ENCODE measurements around the gene C1orf21.
A peak's percentile ranks its signal among the peaks of the same experiment; 100 is the strongest.
"Not testable (repeated sequence)": the region's sequence is repeated elsewhere in the genome, so short reads cannot be mapped to it uniquely, and the experiment has no call there.

The C1orf21 gene

DNA sequence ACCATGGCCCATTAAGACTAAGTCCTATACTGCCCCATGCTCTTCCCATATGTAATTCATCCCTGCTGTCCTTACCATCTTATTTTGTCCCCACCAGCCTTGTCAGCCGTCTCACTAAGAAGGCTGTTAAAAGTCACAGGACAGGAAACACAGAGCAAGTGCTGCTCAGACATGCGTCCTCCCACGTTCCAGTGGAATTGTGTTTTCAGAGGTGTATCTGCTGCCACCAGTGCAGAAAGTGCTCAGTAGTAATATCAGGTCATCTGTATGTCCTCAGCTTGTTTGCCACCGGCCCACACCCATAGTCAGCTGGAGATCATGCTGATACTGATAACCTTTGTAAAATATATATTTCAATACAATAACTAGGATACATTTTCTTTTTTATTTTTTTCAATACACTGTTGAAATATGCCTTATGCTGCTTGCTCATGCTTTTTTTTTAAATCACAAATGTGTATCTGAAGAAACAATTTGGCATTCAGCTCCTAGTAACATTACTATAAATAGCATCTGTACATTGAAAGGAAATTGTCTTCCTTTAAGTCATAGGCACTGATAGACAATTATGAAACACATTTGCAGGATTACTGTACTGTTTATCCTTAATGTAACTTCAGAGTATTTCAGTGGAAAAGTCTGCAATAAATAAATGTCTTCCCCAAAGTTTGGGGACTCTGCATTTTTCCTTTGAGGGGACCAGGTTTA is 211.0 kb downstream of the C1orf21 start:
- no peak for DNase-seq

DNA sequence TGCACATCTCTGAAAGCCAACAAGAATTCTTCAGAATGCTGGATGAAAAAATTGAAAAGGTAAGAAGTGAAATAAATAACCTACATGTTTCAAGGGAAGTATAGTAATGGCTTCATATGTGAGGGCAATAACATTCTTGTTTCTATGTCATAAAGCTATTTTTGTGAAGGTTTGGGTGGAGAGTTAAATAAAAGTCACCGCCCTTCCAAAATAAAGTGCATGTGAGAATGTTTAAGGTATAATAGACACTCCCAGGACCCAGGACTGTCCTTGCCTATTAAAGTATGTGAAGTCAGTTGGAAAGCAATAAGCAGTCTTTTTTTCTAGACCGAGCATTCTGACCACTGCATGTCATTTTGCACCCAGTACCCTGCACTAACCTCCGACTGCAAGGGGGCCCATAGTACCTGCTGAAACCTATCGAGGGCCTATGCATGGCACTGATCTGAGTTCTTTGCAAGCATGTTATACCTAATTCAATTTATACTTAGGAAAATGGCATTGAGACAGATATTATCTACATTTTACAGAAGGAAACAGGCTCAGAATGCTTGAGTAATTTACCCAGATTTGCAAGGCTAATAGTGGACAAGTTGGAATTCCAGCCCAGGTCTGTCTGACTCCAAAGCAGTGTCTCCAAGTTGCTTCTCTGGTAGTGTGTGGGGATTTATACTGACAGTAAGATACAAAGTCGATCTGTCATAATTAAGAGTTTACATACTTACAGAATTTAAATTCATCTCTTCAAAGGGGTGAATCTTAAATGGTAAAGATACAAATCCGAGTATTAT is 211.8 kb downstream of the C1orf21 start:
- DNase-seq: no peak

DNA sequence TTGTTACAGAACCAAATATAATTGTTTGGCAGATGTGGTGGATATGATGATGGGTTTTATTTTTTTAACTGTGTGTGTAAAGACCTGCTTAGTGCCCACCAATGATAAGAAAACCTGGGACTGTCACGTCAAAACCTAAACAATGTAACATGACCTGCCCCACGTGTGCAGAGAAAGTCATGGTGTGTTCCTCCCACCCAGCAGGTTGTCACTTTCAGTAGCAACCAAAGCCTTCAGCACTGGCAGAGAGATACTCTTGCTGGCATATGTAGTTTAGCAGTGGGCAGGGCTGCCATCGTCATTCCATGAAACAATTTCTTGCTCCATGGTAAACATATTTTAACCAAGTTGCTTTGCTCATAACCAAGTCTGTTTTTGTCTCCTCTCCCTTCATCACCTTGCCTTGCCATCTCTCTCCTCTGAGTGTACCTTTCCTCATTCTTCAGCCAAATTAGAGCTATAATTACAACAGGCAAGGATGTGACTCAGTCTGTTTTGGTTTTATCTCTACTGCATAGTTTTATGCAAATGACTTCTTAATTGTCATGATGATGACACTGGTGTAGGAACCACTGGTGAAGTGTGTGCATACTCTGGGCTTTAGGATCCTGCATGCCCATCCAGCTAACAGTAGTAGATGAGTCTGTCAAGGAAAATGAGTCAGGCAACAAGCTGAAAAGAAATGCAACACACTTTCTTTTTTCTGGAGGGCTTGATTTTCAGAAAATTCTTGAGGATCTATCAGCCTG is 217.5 kb downstream of the C1orf21 start:
- peak in 1 of 51 donors; percentile 43 for DNase-seq

DNA sequence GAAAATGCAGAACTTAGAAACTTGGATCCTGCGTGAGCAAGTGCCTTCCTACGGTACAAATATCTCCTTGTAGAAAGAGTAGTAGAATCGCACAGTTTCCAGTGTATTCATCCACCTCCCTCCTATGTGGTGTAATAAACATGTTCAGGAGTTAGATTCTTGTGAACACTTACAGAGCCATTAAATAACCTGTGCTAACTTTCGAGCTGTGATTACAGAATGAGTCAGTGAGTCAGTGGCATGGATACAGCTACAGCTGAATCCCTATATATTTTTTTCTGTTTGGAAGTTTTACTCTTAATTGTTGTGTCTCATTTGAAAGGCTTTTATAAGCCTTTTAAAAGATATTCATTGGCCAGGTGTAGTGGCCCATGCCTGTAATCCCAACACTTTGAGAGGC is 219.1 kb downstream of the C1orf21 start:
- DNase-seq: no peak

DNA sequence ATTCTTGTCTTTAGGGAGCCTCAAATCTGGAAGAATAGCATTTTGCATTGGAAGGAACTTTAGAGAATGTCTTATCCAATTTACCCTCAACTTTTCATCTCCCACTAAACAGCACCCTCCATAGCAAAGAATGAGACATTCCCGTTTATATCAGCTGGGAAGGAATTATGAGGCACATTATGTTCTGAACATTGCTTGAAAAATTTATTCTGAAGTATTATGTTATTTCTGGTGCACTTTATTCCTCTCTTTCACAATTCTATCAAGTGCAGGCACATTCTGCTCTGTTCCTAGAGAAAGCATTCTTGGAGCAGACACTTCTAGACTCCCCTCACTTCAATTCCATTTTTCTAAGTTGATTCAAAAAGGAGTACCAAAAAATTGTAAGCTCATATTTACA is 220.0 kb downstream of the C1orf21 start:
- peak in 1 of 51 donors; percentile 26 for DNase-seq

DNA sequence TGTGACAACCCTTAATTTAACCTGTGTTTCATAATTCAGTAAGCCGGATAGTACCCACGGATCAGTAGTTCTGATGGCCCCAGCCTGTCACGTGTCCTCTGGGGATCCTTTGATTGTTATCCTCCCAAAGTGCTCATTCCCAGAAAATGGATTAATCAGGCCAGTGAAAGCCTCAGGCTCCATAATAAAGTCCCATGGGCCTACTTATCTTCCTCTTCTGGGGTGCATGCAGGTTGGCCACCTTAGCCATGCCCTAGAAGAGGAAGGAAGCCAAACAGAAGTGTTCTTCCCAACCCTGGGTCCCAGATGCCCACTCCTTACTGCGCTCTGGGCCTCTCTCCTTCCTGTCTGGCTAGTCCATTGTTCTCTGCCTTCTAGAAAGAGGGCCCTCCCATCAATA is 221.8 kb downstream of the C1orf21 start:
- no peak for DNase-seq

DNA sequence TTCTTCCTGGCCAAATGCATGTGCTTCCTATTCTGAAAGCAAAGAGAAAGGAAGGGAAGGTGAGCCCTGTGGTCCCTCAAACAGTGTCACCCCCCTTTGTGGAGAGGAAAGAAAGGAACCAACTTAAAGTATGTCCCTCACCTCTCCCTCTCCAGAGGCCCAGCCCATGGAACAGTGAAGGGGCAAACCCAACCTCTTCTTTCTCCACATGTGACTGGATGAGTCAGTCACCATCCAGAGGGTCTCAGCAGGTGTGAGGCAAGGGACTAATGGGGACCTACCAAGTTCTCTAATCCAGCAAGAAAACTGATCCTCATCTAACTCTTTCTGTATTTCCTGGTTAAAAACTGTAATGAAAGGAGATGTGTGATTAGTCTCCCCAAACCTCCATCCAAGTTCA is 222.2 kb downstream of the C1orf21 start:
- no peak for DNase-seq

DNA sequence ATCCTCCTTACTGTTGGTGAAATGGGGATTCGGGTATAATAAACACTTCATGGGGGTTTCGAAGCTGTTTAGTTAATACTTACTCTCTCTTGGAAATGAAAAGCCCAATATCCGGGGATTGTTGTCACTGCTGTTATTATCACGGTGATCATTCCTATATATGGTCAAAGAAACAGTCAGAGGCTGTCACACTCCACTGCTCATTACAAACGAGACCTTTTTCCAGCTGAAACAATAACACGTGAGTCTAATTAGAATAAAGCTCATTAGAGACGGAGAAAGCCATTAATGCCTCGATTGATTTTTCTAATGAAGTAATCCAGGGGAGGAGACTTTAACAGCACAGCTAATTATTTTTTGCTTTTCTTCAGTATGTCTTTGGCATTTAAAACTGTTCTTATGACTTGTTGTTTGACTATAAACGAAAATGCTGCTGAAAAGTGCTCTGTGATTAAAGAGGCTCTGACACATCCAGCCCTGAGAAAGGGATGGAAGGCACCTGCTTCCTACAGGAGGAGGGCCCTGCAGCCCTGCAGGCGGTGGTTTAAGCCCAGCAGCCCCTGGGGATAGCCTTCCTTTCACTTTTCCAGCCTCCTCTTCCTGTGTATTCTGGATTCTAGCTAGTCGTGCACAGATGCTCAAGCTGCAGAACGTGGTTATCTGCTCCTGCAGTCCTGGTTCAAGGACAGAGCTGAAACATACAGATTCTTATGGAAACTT is 224.2 kb downstream of the C1orf21 start:
- DNase-seq: peak in 1 of 51 donors; percentile 54

DNA sequence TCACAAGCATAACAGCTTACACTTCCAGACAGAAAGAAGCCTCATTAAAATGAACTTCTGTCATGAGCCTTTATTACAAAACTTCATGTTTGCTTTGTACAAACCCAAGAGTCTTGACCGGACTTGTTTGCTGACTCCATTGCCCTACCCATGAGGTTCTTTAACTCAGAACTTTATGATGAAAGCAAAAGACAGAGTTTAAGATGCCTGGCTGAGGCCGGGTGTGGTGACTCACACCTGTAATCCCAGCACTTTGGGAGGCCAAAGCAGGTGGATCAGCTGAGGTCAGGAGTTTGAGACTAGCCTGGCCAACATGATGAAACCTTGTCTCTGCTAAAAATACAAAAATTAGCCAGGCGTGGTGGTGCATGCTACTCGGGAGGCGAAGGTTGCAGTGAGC is 225.4 kb downstream of the C1orf21 start:
- not testable (repeated sequence) for DNase-seq

DNA sequence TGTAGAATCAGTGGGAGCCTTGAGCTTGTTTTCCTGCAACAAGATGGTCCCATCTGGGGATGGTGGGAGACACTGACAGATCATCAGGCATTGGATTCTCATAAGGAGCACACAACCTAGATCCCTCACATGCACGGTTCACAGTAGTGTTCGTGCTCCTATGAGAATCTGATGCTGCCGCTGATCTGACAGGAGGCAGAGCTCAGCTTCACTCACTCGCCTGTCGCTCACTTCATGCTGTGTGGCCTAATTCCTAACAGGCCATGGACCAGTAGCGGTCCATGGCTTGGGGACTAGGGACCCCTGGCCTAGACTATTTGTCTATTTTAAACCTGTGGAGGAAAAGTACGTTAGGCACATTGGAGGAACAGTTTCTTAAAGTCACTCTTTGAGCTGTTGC is 227.8 kb downstream of the C1orf21 start:
- no peak for DNase-seq

DNA sequence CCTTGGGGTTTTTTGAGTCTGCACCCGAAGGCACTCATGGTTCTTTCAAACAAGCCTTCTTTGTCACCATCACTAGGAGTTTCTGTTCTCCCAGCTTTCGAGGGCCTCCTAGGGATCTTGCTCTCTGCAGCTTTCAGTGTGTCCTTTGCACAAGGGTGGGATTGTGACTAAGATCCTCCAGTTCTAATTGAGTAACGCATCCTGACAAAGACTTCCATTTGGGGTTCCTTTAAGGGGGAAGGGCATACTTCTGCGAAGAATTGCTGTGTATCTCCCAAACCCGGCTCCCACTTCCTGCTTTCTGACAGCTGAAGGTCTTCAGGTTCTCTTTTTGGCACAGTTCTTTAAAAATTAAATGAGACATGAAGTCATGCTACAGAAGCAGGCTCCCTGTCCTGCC is 228.5 kb downstream of the C1orf21 start:
- no peak for DNase-seq

DNA sequence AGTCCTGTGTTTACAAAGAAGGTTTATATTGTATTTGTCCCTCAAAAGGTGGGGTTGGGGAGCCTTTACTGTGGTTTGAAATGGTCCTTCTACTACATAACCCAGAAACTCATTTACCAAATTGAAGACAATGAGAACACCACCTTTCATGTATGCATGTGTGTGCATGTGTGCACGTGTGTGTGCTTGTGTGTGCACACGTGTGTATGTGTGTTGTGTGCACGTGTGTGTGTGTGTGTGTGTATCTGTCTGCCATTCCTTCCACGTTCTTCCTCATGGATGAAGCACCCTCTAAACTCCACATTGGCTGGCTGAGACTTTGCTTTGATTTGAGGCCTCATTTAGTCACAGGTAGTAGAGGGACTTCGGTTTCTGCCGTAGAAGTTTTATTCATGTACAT is 229.7 kb downstream of the C1orf21 start:
- no peak for DNase-seq

DNA sequence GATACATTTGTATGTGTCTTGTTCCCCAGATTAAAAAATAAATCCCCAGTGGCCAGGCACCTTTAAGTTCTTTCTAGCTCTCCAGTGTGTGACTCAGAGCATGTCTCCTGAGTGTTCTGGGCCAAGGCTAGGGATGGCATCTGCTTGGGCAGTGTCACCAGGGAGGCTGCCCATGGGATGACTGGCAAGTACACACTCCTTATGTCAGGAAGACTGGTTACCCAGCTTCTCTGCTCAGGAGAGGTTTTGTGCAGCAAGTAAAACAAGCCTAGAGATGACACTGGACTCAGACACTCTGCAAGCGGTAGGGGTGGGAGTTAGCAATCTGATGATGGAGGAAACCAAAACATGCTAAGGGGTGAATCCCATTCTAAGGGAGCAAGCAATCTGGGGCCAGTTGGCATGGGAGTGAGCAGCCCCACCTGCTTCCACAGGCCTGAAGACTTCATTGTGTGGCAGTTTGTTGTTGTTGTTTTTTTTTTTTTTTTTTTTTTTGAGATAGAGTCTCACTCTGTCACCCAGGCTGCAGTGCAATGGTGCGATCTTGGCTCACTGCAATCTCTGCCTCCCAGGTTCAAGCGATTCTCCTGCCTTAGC is 230.7 kb downstream of the C1orf21 start:
- no peak for DNase-seq

DNA sequence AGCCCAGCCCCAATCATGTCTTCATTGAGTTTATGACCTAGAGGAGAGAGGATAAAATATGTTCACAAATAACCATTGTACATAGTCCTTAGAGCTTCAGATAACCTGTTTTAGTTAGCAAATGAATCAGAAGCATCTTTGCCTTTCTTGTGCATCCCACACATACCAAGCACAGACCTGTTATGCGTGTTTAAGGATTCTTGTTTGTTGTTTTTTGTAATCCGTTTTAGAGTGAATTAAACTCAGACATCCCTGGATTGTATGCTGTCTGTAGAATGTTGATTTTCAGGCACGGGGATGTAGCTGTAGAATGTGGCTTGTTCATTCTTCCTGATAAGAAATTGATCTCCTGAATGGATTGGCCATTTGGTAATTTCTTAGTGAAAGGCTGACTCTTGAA is 232.0 kb downstream of the C1orf21 start:
- no peak for DNase-seq

DNA sequence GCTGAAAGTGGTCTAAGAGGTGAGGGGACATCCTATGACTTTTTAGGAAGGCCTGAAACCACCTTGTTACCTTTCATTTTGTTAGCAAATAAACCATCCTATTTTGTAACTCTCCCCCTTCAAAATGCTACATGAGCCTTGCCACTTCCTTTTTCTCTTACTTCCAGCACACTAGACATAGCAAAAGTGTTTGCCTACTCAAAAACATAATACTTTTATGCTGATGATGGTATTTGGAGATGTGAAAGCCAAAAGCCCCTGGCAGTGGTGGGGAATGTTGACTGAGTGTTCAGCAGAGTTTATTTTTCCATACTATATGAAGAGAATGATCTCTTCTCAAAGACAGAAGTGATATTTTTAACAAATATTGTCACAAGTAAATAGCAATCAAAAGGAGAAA is 233.6 kb downstream of the C1orf21 start:
- no peak for DNase-seq

DNA sequence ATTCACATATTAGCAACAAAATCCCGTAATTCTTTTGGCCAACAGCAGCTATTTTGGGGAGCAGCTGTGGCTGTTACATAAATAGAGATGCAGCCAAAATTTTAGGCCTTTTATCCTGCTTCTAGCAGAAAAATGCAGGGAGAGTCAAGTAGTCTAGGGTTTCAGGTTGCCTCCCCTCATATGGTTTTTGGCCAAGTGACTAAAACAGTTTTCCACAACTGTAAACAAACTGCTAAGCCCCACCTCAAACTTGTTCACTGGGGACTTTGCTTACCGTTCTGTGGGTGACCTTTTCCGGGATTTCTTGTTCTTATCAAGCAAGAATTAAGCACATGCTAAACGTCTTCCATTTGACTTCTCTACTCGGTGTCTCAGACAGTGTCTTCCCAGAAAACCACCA is 234.4 kb downstream of the C1orf21 start:
- DNase-seq: no peak

DNA sequence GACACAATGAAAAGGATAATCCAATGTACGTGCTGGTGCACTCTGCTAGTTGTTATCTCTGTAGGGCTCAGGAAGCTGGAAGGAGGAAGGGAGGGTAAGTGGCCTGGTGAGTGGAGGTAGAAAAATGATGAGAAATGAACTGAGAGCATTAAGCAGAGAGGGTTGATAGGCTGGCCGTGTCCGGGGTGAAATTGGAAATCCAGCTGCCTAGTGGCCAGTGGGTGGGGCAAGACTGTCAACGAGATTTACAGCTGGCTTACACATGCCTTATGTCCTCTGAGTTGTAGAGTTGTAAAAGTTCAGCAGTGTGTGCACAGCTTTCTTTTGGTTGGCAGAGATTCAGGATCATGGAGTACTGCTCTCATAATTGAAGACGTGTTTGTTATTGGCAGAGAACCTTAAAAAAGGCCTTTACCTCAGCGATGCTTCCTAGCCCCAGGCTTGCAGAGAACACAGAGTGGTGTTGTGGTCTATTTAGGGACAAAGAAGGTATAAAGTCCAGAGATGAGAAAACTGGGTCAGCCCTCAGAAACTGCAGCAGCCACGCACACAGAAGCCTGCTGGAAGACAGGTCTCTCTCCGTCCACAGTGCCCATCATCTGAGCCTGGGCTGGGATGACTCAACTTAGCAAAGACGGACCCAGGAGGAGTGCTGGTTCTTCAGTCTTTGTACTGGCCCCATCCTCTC is 235.5 kb downstream of the C1orf21 start:
- no peak for DNase-seq

DNA sequence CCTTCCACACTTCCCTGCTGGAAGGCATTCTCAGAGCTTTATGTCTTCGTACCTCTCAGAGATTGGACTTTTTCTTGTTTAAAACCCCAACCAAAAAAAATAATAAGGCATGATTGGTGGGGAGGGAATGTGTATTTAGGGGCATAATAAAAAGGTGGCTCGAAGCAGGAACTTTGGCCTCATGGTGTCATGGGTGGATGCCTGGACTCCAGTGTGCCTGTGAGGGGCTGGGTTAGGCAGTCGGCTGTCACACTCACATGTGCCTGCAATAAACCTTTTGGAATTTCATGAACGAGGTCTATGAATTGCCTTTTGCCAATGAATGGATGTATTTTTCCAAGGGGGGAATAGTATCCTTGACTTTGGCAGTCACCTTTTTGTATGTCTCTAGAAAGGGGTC is 236.6 kb downstream of the C1orf21 start:
- DNase-seq: no peak

DNA sequence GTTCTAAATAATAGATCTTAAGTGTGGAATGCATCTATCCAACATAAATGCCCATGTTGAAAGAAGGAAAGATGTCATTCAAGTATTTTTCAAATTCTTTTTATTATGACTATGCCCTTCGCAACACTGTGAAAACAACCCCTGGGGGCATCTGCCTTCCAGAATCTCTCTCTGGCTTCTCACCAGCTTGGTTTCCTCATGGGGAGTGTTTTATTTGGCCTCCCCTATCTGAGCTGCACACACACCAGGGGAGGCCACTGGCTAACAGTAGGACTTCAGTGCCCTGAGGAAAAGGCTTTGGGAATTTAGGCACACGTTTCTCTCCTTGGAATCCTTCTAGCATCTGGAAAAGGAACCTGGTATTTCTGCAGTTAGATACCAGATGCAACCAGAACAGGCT is 237.2 kb downstream of the C1orf21 start:
- DNase-seq: no peak

DNA sequence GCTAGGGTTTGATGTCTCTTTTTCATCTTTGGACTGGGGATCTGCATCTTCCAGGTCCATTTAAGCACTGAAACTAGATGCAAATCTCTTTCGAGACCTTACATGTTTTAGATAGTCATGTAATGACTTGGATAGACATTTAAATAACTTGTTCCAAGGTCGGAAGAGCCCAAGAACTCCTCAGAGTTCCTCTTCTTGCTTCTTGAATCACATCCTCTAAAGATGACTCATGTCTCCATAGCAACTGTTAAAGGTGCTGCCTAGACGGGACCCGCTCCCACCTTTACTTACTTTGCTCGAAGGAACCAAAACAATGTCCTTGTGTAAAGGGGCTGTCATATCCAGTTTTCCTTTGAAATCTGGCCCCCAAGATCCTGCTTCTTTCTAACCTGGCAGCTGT is 237.8 kb downstream of the C1orf21 start:
- no peak for DNase-seq

DNA sequence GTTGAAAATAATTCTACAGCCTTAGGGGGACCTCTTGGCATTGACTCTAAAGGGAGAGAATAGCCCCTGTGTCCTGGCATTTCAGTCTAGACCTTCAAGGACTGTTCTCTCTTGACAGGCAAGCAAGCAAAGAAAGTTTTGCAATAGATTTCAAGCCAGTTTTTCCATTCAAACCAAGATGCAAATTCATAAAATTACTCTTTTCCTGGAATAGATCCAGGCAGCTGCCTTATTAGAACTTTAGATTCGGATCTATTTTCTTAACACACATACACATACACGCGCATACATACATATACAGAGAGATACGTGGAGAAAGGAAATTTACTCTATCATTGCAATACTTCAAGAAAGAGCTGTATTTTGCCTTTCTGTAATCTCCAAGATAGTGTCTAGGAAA is 238.4 kb downstream of the C1orf21 start:
- no peak for DNase-seq
